ENCODE measurements around the gene RPUSD3. TPM values are rescaled to one million over a fixed set of nuclear protein-coding genes. Genes with fewer than 3 reads are reported as not detected.

RPUSD3 gene
- total RNA-seq, 1 donor from 2014 or later = 30.7 TPM

DNA sequence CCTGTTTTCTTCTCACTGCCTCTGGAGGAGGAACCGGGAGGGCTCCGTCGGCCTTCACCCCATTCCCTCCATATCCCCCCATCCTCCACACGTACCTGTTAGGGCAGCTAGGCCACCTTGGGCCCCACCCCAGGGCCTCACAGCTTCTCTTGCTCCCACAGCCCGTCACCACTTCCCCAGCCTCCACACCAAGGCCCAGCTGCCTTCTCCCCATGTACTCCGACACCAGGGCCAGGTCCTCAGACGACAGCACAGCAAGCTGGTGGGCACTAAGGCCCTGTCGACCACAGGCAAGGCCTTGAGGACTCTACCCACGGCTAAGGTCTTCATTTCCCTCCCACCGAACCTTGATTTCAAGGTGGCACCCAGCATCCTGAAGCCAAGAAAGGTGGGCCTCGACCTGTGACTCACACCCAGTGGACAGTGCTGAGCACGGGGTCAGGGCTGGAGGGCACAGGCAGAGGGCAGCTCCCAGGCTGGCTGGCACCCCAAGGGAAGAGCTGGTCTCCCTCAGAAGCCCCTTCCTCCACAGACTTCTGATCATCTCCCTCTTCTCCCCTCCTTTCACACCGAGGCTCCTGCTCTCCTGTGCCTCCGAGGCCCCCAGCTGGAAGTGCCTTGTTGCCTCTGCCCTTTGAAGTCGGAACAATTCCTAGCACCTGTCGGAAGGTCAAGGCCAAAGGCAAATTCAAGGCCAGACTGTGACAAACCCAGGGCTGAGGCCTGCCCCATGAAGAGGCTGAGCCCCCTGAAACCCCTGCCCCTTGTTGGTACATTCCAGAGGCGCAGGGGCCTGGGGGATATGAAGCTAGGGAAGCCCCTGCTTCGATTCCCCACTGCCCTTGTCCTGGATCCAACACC lies 9.1 kb downstream of the RPUSD3 start:
- H3K27me3 ChIP-seq = no peaks in the 10 kb centered on the region
- DNase-seq (ENCODE audit: low spot score in 2 of 2) = no peak
- intact Hi-C loops (cut with DNase I) = no loop called here
- H3K9me3 ChIP-seq = no peaks in the 10 kb centered on the region
- H3K27ac ChIP-seq = no peak overlapping the region
- TF ChIP-seq, protein P1, sequence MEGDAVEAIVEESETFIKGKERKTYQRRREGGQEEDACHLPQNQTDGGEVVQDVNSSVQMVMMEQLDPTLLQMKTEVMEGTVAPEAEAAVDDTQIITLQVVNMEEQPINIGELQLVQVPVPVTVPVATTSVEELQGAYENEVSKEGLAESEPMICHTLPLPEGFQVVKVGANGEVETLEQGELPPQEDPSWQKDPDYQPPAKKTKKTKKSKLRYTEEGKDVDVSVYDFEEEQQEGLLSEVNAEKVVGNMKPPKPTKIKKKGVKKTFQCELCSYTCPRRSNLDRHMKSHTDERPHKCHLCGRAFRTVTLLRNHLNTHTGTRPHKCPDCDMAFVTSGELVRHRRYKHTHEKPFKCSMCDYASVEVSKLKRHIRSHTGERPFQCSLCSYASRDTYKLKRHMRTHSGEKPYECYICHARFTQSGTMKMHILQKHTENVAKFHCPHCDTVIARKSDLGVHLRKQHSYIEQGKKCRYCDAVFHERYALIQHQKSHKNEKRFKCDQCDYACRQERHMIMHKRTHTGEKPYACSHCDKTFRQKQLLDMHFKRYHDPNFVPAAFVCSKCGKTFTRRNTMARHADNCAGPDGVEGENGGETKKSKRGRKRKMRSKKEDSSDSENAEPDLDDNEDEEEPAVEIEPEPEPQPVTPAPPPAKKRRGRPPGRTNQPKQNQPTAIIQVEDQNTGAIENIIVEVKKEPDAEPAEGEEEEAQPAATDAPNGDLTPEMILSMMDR (IDR thresholded peaks at IDR 0.05) = no peak
- no peak overlapping the region for H3K4me3 ChIP-seq
- H3K36me3 ChIP-seq = peaks cover 38 to 60% of the 10 kb centered on the region in 2 donors
- H3K4me1 ChIP-seq = no peaks in the 10 kb centered on the region

DNA sequence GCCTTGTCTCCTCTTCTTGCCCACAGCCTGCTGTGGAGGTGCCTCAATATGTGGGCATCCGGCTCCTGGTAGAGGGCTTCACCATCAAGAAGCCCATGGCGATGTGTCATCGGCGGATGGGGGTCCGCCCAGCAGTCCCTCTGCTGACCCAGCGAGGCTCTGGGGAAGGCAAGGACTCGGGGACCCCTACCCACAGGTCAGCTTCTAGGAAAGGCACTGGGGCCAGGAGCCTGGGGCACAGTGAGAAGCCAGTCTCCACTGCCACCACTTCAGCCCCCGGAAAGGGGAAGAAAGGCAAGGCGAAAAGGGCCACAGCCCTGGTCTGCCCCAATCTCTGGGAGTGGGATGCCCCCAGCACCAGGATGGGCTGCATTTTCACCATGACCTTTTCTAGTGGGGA lies 10.7 kb downstream of the RPUSD3 start:
- Histone ChIP-seq H3K4me3 (no peak overlapping the region), H3K27me3 (no peaks in the 10 kb centered on the region), H3K9me3 (no peaks in the 10 kb centered on the region), H3K27ac (no peak overlapping the region), H3K4me1 (no peaks in the 10 kb centered on the region), H3K36me3 (peaks cover 46 to 58% of the 10 kb centered on the region in 2 donors)
- TF ChIP-seq, protein P1 (IDR thresholded peaks at IDR 0.05) = no peak
- intact Hi-C loops (cut with DNase I) = no loop called here
- DNase-seq (ENCODE audit: low spot score in 2 of 2) = no peak

DNA sequence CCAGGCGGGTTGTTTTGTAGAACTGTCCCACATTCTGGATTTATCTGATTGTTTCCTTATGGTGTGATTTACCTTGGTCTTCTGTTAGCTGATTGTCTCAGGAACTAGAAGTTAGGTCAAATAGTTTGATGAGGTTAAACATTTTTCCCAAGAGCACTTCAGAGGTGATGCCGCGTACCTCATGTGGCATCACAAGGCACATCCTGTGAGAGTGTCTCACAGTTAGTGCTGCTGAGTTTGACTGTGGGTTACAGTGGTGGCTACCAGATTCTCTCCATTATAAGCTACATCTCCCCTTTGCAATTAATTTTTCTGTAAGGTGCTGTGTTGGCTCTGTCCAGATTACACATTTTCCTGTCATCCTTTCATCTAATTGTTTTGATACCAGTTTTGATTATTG lies 12.6 kb downstream of the RPUSD3 start:
- intact Hi-C loops (cut with DNase I) = no loop called here
- H3K4me3 ChIP-seq = no peak overlapping the region
- H3K36me3 ChIP-seq = peaks cover 46 to 67% of the 10 kb centered on the region in 2 donors
- no peak overlapping the region for H3K27ac ChIP-seq
- no peaks in the 10 kb centered on the region for H3K9me3 ChIP-seq
- no peak for DNase-seq (ENCODE audit: low spot score in 2 of 2)
- H3K4me1 ChIP-seq = no peaks in the 10 kb centered on the region
- TF ChIP-seq, protein P1 (IDR thresholded peaks at IDR 0.05) = no peak
- H3K27me3 ChIP-seq = no peaks in the 10 kb centered on the region

DNA sequence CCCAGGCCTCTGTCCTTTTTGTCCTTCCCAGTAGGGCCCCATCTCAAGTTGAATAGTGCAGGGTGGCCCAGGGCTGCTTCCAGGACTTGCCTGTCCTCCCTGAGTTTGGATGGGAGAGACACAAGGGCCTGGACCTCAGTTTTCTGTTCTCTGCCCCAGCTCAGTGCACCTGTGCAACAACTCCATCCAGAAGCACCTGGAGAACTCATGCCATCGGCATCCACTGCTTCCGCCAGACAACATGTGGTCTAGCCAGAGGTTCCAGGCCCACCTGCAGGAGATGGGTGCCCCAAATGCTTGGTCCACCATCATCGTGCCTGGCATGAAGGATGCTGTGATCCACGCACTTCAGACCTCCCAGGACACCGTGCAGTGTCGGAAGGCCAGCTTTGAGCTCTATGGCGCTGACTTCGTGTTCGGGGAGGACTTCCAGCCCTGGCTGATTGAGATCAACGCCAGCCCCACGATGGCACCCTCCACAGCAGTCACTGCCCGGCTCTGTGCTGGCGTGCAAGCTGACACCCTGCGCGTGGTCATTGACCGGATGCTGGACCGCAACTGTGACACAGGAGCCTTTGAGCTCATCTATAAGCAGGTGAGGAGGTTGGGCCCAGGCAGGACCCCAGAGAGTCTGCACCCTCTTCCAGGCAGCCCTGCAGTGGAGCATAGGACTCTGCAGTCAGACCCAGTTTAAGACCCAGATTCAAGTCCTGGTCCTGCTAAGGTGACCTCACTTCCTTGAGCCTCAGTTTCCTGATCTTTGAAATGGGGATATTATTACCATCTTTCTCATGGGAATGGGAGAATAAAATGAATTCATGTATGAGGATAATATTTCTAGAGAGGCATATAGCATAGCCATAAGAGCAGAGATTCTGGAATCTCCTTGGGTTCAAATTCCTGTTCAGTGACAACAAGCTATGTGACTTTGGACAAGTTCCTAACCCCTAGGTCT lies 14.7 kb downstream of the RPUSD3 start:
- H3K9me3 ChIP-seq = no peaks in the 10 kb centered on the region
- no peak overlapping the region for H3K27ac ChIP-seq
- no peak overlapping the region for H3K4me3 ChIP-seq
- intact Hi-C loops (cut with DNase I) = no loop called here
- H3K36me3 ChIP-seq = peaks cover 30 to 50% of the 10 kb centered on the region in 2 donors
- no peaks in the 10 kb centered on the region for H3K27me3 ChIP-seq
- no peaks in the 10 kb centered on the region for H3K4me1 ChIP-seq
- DNase-seq (ENCODE audit: low spot score in 2 of 2) = no peak
- TF ChIP-seq, protein P1 (IDR thresholded peaks at IDR 0.05) = no peak

DNA sequence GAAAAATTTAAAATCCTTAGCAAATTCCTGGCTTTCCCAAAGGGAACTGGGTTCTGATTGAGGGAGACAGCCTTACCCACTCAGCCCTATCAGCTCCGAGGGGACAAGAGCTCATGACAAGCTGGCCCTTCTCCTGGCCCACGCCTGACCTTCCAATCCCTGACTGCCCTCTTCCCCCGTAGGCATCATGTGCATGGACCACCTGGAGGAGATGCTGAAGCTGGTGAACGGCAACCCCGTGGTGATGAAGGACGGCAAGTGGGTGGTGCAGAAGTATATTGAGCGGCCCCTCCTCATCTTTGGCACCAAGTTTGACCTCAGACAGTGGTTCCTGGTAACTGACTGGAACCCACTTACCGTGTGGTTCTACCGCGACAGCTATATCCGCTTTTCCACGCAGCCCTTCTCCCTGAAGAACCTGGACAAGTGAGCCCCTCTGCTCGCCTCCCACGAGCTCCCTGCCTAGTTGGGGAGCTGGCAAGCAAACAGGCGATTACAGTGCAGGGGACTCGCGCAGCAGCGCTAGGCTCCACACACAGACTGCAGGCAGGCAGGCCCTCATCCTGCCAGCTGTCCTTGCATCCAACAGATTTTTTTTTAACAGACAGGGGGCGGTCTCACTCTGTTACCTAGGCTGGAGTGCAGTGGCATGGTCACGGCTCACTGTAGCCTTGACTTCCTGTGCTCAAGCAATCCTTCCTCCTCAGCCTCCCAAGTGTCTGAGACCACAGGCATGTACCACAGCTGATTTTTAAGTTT lies 16.8 kb downstream of the RPUSD3 start:
- intact Hi-C loops (cut with DNase I) = no loop called here
- no peaks in the 10 kb centered on the region for H3K4me1 ChIP-seq
- H3K27ac ChIP-seq = no peak overlapping the region
- TF ChIP-seq, protein P1 (IDR thresholded peaks at IDR 0.05) = peak in 1 of 3 experiments; percentile 13
- no peaks in the 10 kb centered on the region for H3K27me3 ChIP-seq
- DNase-seq (ENCODE audit: low spot score in 2 of 2) = no peak
- H3K9me3 ChIP-seq = no peaks in the 10 kb centered on the region
- no peak overlapping the region for H3K4me3 ChIP-seq
- peaks cover 14 to 34% of the 10 kb centered on the region in 2 donors for H3K36me3 ChIP-seq

Measured in ascending aorta (tissue), 2 donors.